K562 (cell line): ENCODE results near the gene NPFFR1. TPM values are rescaled to one million over a fixed set of nuclear protein-coding genes. Genes with fewer than 3 reads are reported as not detected.
A peak's percentile ranks its signal among the peaks of the same experiment; 100 is the strongest.

Experiments used
- ADNP ChIP-seq: fragments of 200-800 bp; sonication (Bioruptor generic); IDR thresholded peaks from 2 replicates; pipeline ENCODE4 v1.6.1; 2016; ENCODE audit warnings: missing genetic modification characterization, missing compliant biosample characterization
- ATF4 ChIP-seq: fragments of 450-650 bp; formaldehyde crosslinking; IDR thresholded peaks from 2 replicates; pipeline ENCODE4 v1.4.0; 2022; ENCODE audit warnings: mild to moderate bottlenecking, moderate library complexity
- BCOR ChIP-seq: fragments of 450-650 bp; IDR thresholded peaks from 2 replicates; pipeline ENCODE4 v1.6.1; 2016
- CHD4 ChIP-seq: fragments of 200-600 bp; sonication (generic); IDR thresholded peaks from 3 replicates; pipeline ENCODE4 v1.6.1; 2012; ENCODE audit warnings: low read depth, mild to moderate bottlenecking, mixed read lengths, low read length, inconsistent platforms; ENCODE audit not compliant: insufficient read depth, insufficient replicate concordance, poor library complexity, severe bottlenecking
- CREB3 ChIP-seq: fragments of 450-650 bp; conservative IDR thresholded peaks from 2 replicates; pipeline ENCODE4 v1.6.1; 2016; ENCODE audit warnings: missing genetic modification characterization, low read depth, mild to moderate bottlenecking, missing compliant biosample characterization, moderate library complexity
- ZNF609 ChIP-seq: sonication (generic); formaldehyde crosslinking; IDR thresholded peaks from 2 replicates; pipeline ENCODE4 v1.8.1; 2023; ENCODE audit warnings: missing genetic modification reagents, mild to moderate bottlenecking, borderline replicate concordance
- polyA plus RNA-seq, 8 experiments: library from polyadenylated mRNA; depleted of rRNA in 4 of 8; stranded (reverse) in 5 of 8; unstranded in 3 of 8; fragments of >200 nt; fragmentation: Nextera tagmentation in 2 of 8; fragmentation: Illumina TruSeq in 1 of 8; extraction: Ambion mirVana in 2 of 8; extraction: Trizol in 1 of 8; gene quantifications; 2 replicates each; pipeline versions ENCODE4 v1.2.1 to v1.2.3, GENCODE V29; 2011 to 2014; ENCODE audit warnings: inconsistent platforms in 1 of 8, missing spikeins in 1 of 8
- total RNA-seq, 7 experiments: library from RNA; depleted of rRNA in 6 of 7; stranded (reverse); fragments of >200 nt in 6 of 7; fragmentation: Illumina TruSeq in 2 of 7; extraction: Trizol in 2 of 7; gene quantifications; 2 replicates each; pipeline versions ENCODE4 v1.2.1 to v1.2.3, GENCODE V29; 2011 to 2021; ENCODE audit warnings: low replicate concordance in 1 of 7

NPFFR1 gene
- total and polyA plus RNA-seq, 9 of the 15 experiments (the other 6 are each of a cell fraction or from before 2014, with no cell fraction given): under 0.01 TPM; not detected in 8

GRCh38 chr10:70331160-70331485, 47.3 kb upstream of the NPFFR1 start (continued):
- no peak for TF ChIP-seq CREB3
- TF ChIP-seq ATF4: no peak
- TF ChIP-seq CHD4: peak; percentile 72
- peak; percentile 82 for TF ChIP-seq BCOR
- TF ChIP-seq ZNF609 (CRISPR knock-in tag): no peak
- 0 out of 2 replicates have a peak, but pooled peaks have one; percentile 38 for TF ChIP-seq ADNP (tag)
